HL-60 (cell line): ENCODE measurements around the gene GALK2.

Experiments
- DNase-seq, 2 experiments: peaks; one replicate each; pipeline ENCODE4 v3.0.0-alpha.2; 2010 to 2020; ENCODE audit warnings: low read depth in 1 of 2, low spot score in 1 of 2
- H3K27ac ChIP-seq: fragments of 250-450 bp; sonication (Bioruptor Pico); replicated peaks from 2 replicates; pipeline ENCODE4 v1.5.1; 2020; ENCODE audit warnings: mild to moderate bottlenecking, moderate library complexity
- H3K27me3 ChIP-seq: fragments of 250-450 bp; sonication (Bioruptor Pico); 2 replicates; pipeline ENCODE4 v1.5.1; 2021; ENCODE audit warnings: mild to moderate bottlenecking, moderate library complexity; ENCODE audit not compliant: insufficient read depth, poor library complexity, severe bottlenecking
- H3K4me3 ChIP-seq: replicated peaks from 2 replicates; pipeline ENCODE4 v1.5.1; 2011; ENCODE audit warnings: mild to moderate bottlenecking, control low read depth, low read length; ENCODE audit not compliant: insufficient read depth
- GABPA ChIP-seq: IDR thresholded peaks from 2 replicates; pipeline ENCODE4 v1.6.1; 2012; ENCODE audit warnings: low read depth
- POLR2AphosphoS5 ChIP-seq: IDR thresholded peaks from 2 replicates; pipeline ENCODE4 v1.6.1; 2012; ENCODE audit warnings: low read depth
- SPI1 ChIP-seq: IDR thresholded peaks from 2 replicates; pipeline ENCODE4 v1.6.1; 2012; ENCODE audit warnings: low read depth, mild to moderate bottlenecking, borderline replicate concordance
- TF ChIP-seq, protein P1 (sequence below): IDR thresholded peaks from one replicate; pipeline ENCODE4 v1.5.1; 2011; ENCODE audit warnings: low read length, control low read depth, inconsistent platforms; ENCODE audit not compliant: insufficient read depth
- TF ChIP-seq, protein P2 (sequence below): IDR thresholded peaks from 2 replicates; pipeline ENCODE4 v1.6.1; 2012; ENCODE audit warnings: low read depth; ENCODE audit not compliant: insufficient replicate concordance

Gene GALK2

DNA sequence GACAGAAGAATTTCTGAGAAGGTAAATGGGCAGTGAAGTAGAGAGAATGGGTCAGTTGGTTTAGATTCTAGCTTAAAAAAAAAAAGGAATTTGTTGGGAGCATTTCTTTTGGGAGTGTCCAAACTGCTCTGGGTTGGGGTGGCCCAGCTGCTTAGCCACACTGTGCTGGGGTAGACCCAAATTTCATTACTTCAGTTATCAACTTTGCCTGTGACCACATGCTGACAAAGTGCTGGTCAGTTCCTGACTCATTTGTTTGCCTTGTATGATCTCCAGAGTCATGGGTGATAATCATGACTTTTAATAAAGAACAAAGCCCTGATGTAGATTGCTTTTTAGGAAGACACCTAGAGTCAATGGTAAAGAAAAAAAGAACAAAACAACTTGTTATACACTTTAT lies 131.5 kb downstream of the GALK2 start:
- no peak for DNase-seq

DNA sequence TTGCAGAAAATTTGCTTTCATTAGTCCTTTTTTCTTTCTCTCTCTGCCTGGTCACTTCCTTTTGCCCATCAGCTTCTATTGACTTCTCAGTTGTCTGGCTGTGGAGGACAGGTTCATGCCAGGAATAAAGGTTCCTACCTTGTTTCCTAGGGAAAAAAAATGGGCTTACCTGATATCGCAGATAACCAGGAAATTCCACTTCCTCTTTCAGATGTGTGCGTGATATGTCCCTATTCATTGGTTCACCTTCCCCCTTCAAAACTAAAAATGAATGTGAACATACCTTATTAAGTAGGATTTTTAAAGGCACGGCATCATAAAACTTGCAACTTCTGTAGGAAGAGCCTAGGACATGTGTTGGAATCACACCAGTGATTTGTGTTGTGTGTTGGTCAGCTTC lies 133.0 kb downstream of the GALK2 start:
- H3K4me3 ChIP-seq = no peak overlapping the region
- H3K27ac ChIP-seq = no peak overlapping the region
- H3K27me3 ChIP-seq = no peaks in the 10 kb centered on the region
- TF ChIP-seq SPI1 = peak; percentile 82
- no peak for TF ChIP-seq POLR2AphosphoS5
- TF ChIP-seq, protein P1, sequence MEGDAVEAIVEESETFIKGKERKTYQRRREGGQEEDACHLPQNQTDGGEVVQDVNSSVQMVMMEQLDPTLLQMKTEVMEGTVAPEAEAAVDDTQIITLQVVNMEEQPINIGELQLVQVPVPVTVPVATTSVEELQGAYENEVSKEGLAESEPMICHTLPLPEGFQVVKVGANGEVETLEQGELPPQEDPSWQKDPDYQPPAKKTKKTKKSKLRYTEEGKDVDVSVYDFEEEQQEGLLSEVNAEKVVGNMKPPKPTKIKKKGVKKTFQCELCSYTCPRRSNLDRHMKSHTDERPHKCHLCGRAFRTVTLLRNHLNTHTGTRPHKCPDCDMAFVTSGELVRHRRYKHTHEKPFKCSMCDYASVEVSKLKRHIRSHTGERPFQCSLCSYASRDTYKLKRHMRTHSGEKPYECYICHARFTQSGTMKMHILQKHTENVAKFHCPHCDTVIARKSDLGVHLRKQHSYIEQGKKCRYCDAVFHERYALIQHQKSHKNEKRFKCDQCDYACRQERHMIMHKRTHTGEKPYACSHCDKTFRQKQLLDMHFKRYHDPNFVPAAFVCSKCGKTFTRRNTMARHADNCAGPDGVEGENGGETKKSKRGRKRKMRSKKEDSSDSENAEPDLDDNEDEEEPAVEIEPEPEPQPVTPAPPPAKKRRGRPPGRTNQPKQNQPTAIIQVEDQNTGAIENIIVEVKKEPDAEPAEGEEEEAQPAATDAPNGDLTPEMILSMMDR = no peak
- TF ChIP-seq, protein P2, sequence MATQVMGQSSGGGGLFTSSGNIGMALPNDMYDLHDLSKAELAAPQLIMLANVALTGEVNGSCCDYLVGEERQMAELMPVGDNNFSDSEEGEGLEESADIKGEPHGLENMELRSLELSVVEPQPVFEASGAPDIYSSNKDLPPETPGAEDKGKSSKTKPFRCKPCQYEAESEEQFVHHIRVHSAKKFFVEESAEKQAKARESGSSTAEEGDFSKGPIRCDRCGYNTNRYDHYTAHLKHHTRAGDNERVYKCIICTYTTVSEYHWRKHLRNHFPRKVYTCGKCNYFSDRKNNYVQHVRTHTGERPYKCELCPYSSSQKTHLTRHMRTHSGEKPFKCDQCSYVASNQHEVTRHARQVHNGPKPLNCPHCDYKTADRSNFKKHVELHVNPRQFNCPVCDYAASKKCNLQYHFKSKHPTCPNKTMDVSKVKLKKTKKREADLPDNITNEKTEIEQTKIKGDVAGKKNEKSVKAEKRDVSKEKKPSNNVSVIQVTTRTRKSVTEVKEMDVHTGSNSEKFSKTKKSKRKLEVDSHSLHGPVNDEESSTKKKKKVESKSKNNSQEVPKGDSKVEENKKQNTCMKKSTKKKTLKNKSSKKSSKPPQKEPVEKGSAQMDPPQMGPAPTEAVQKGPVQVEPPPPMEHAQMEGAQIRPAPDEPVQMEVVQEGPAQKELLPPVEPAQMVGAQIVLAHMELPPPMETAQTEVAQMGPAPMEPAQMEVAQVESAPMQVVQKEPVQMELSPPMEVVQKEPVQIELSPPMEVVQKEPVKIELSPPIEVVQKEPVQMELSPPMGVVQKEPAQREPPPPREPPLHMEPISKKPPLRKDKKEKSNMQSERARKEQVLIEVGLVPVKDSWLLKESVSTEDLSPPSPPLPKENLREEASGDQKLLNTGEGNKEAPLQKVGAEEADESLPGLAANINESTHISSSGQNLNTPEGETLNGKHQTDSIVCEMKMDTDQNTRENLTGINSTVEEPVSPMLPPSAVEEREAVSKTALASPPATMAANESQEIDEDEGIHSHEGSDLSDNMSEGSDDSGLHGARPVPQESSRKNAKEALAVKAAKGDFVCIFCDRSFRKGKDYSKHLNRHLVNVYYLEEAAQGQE = no peak
- no peak for TF ChIP-seq GABPA
- DNase-seq = no peak

More for the DNA sequence above, 131.5 kb downstream of the GALK2 start:
- H3K27me3 ChIP-seq = no peaks in the 10 kb centered on the region
- no peak for TF ChIP-seq SPI1
- TF ChIP-seq, protein P1 = no peak
- TF ChIP-seq POLR2AphosphoS5 = no peak
- TF ChIP-seq GABPA = no peak
- TF ChIP-seq, protein P2 = no peak
- no peak overlapping the region for H3K27ac ChIP-seq
- H3K4me3 ChIP-seq = no peak overlapping the region

DNA sequence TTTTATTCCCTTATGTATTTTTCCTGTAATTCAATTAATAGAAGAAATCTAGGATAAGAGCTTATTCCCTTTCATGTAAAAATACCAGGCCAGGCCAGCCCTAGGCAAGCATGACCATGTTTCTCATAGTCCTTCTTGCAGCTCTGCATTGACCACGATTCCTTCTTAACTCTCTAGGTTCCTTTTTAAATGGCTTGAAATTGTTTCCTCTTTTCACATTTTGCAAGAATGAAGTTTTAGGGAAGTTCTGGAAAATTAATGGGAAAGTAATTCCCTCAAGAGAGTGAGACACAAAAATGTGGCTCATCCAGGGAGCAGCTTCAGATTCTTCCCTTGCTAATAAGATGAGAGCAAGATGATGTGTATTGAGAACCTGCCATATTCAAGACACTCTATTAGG lies 136.5 kb downstream of the GALK2 start:
- Histone ChIP-seq H3K27me3 (no peaks in the 10 kb centered on the region), H3K4me3 (no peak overlapping the region), H3K27ac (no peak overlapping the region)
- DNase-seq = no peak
- TF ChIP-seq, protein P1 = no peak

DNA sequence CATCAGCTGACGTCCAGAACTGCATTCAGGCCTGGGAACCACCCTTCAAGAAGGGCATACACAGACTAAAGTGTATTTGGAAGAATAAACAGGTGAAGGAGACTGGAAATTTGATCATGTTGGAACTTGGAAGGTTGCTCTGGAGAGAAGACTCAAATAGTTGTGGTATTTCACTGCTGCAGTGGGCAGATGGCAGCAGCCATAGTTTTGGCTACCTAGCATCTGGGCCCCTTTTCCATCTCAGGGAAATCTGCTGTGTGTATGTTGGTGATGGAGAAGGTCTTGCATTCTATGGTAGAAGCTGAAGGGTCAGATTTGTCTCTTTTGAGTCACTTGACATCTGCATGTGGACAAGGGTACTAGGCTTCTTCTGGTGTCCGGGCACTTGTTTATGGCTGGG lies 138.6 kb downstream of the GALK2 start:
- TF ChIP-seq, protein P2 = no peak
- TF ChIP-seq POLR2AphosphoS5 (no peak), GABPA (no peak), SPI1 (no peak)
- TF ChIP-seq, protein P1 = no peak
- no peaks in the 10 kb centered on the region for H3K27me3 ChIP-seq
- H3K4me3 ChIP-seq = no peak overlapping the region
- no peak overlapping the region for H3K27ac ChIP-seq
- DNase-seq = no peak
